HepG2 (cell line): ENCODE data around the gene VAV2. TPM values are rescaled to one million over a fixed set of nuclear protein-coding genes. Genes with fewer than 3 reads are reported as not detected.
A peak's percentile ranks its signal among the peaks of the same experiment; 100 is the strongest.

Experiments
- GATAD2A ChIP-seq: IDR thresholded peaks from 2 replicates; pipeline ENCODE4 v1.6.1; 2016
- HES4 ChIP-seq: sonication (generic); formaldehyde crosslinking; IDR thresholded peaks from 2 replicates; pipeline ENCODE4 v1.9.0; 2021; ENCODE audit warnings: mild to moderate bottlenecking, missing genetic modification reagents, borderline replicate concordance
- KAT2B ChIP-seq: fragments of 150-350 bp; IDR thresholded peaks from 2 replicates; pipeline ENCODE4 v1.6.1; 2014; ENCODE audit warnings: low read depth, low read length, borderline replicate concordance
- MNT ChIP-seq: fragments of 450-650 bp; IDR thresholded peaks from 2 replicates; pipeline ENCODE4 v1.6.1; 2016
- RARG ChIP-seq: sonication (generic); formaldehyde crosslinking; IDR thresholded peaks from 2 replicates; pipeline ENCODE4 v1.4.0; 2020; ENCODE audit warnings: low read depth, mild to moderate bottlenecking, missing genetic modification reagents
- TAF1 ChIP-seq: sonication (generic); formaldehyde crosslinking; IDR thresholded peaks from 2 replicates; pipeline ENCODE4 v1.4.0; 2020; ENCODE audit warnings: missing genetic modification reagents
- THYN1 ChIP-seq: sonication (generic); formaldehyde crosslinking; IDR thresholded peaks from 2 replicates; pipeline ENCODE4 v1.8.1; 2023; ENCODE audit warnings: low read depth, mild to moderate bottlenecking, moderate library complexity, missing genetic modification reagents, borderline replicate concordance
- ZBTB8A ChIP-seq: sonication (generic); formaldehyde crosslinking; IDR thresholded peaks from 2 replicates; pipeline ENCODE4 v1.4.0; 2020; ENCODE audit warnings: mild to moderate bottlenecking, low read depth, missing genetic modification reagents, borderline replicate concordance
- ZFYVE20 ChIP-seq: sonication (generic); formaldehyde crosslinking; IDR thresholded peaks from 2 replicates; pipeline ENCODE4 v1.8.0; 2023; ENCODE audit warnings: low read depth, mild to moderate bottlenecking, moderate library complexity, missing genetic modification reagents, borderline replicate concordance
- ZIK1 ChIP-seq: sonication (generic); formaldehyde crosslinking; IDR thresholded peaks from 2 replicates; pipeline ENCODE4 v1.5.0; 2020; ENCODE audit warnings: mild to moderate bottlenecking, low read depth, missing genetic modification reagents, borderline replicate concordance
- ZNF12 ChIP-seq: sonication (generic); formaldehyde crosslinking; IDR thresholded peaks from 2 replicates; pipeline ENCODE4 v1.5.0; 2020; ENCODE audit warnings: missing genetic modification reagents
- ZNF205 ChIP-seq: IDR thresholded peaks from 2 replicates; pipeline ENCODE4 v1.6.1; 2018; ENCODE audit warnings: missing biosample characterization, missing genetic modification reagents
- ZNF580 ChIP-seq: IDR thresholded peaks from 2 replicates; pipeline ENCODE4 v1.6.1; 2016; ENCODE audit warnings: low read depth, borderline replicate concordance
- ZNF614 ChIP-seq: IDR thresholded peaks from 2 replicates; pipeline ENCODE4 v1.6.1; 2018; ENCODE audit warnings: missing biosample characterization, missing genetic modification reagents, inconsistent platforms, borderline replicate concordance
- ZNF776 ChIP-seq: sonication (generic); formaldehyde crosslinking; IDR thresholded peaks from 2 replicates; pipeline ENCODE4 v1.4.0; 2020; ENCODE audit warnings: mild to moderate bottlenecking, missing genetic modification reagents
- ZNF780A ChIP-seq: sonication (generic); formaldehyde crosslinking; IDR thresholded peaks from 2 replicates; pipeline ENCODE4 v1.8.0; 2022; ENCODE audit warnings: mild to moderate bottlenecking, missing genetic modification reagents, moderate library complexity
- polyA plus RNA-seq, 8 experiments: library from polyadenylated mRNA; depleted of rRNA in 3 of 8; stranded (reverse) in 7 of 8; unstranded in 1 of 8; fragments of >200 nt; fragmentation: Illumina TruSeq in 4 of 8; extraction: Trizol in 4 of 8; gene quantifications; 2 replicates each; pipeline versions ENCODE4 v1.2.1 to v1.2.3, GENCODE V29; 2011 to 2016; ENCODE audit warnings: low read depth in 4 of 8, missing spikeins in 1 of 8, mixed read lengths in 1 of 8; ENCODE audit not compliant: insufficient read depth in 1 of 8
- total RNA-seq, 5 experiments: library from RNA; depleted of rRNA; stranded (reverse); fragments of >200 nt; fragmentation: Illumina TruSeq; extraction: Trizol; gene quantifications; 2 replicates each; pipeline ENCODE4 v1.2.3, GENCODE V29; 2016; ENCODE audit warnings: low read depth in 1 of 5
- TF ChIP-seq, protein P1 (sequence below): sonication (generic); formaldehyde crosslinking; IDR thresholded peaks from 2 replicates; pipeline ENCODE4 v1.5.1; 2020; ENCODE audit warnings: missing genetic modification reagents, mild to moderate bottlenecking, borderline replicate concordance
- TF ChIP-seq, protein P2 (sequence below): IDR thresholded peaks from 2 replicates; pipeline ENCODE4 v1.6.1; 2016; ENCODE audit warnings: mild to moderate bottlenecking
- TF ChIP-seq, protein P3 (sequence below): sonication (generic); formaldehyde crosslinking; IDR thresholded peaks from 2 replicates; pipeline ENCODE4 v1.8.0; 2022; ENCODE audit warnings: mild to moderate bottlenecking, missing genetic modification reagents
- TF ChIP-seq, protein P4 (sequence below): sonication (generic); formaldehyde crosslinking; IDR thresholded peaks from 2 replicates; pipeline ENCODE4 v1.5.0; 2020; ENCODE audit warnings: mild to moderate bottlenecking, missing genetic modification reagents, moderate library complexity

VAV2 gene
- total and polyA plus RNA-seq, 2 of the 13 experiments (the other 11 are each of a cell fraction or from before 2014, with no cell fraction given): 22.5 to 22.9 TPM

DNA sequence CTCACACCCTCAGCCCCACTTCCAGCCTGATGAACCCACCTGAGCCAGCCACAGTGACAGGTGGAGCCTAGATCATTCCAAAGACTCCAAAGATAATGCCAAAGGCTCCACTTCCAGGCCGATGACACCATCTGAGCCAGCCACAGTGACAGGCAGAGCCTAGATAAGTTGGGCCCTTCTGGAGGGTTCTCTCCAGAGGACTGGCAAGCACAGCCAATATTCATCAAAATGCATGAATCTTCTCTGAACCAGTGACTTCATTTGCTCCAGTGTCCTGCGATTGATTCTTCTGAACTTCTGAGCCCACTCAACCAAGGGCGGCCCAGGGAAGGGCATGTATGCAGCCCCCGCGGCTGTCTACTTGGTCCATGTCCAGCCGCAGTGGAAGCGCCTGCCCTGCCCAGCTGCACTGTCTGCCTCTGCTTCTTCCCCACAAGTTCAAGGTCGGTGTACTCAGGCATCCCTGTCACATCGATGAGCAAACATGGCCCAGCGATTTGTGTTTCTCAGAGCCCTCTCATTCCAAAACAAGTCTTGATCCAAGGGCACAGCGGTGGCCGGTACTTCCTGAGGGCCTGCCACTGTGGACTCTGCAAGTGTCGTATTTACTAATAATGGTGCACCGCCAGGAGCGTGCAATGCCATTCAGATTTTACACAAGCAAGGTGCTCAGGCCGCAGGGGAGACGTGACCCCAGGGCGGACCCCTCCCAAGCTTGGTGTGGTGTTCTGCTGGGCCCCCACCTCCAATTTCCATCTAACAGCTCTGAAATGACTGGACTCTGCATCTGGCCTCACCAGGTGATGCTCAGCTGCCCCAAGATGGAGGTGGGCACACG lies 107.0 kb downstream of the VAV2 start (continued):
- TF ChIP-seq TAF1 (peak; percentile 30; the same call in 1 of the 2 replicates), HES4 (CRISPR knock-in tag) (no peak), ZBTB8A (CRISPR knock-in tag) (no peak), ZNF12 (CRISPR knock-in tag) (peak; percentile 35; the same call in 1 of the 2 replicates), ZNF580 (peak; percentile 89; the same call in 1 of the 2 replicates), THYN1 (CRISPR knock-in tag) (no peak), ZFYVE20 (CRISPR knock-in tag) (no peak), KAT2B (no peak), ZNF205 (CRISPR knock-in tag) (peak; percentile 91), MNT (no peak), ZNF776 (CRISPR knock-in tag) (peak; percentile 91; the same call in 1 of the 2 replicates), ZIK1 (no peak), ZNF780A (CRISPR knock-in tag) (no peak), RARG (CRISPR knock-in tag) (no peak), GATAD2A (CRISPR knock-in tag) (peak; percentile 98), ZNF614 (CRISPR knock-in tag) (peak; percentile 87)
- TF ChIP-seq, protein P1, sequence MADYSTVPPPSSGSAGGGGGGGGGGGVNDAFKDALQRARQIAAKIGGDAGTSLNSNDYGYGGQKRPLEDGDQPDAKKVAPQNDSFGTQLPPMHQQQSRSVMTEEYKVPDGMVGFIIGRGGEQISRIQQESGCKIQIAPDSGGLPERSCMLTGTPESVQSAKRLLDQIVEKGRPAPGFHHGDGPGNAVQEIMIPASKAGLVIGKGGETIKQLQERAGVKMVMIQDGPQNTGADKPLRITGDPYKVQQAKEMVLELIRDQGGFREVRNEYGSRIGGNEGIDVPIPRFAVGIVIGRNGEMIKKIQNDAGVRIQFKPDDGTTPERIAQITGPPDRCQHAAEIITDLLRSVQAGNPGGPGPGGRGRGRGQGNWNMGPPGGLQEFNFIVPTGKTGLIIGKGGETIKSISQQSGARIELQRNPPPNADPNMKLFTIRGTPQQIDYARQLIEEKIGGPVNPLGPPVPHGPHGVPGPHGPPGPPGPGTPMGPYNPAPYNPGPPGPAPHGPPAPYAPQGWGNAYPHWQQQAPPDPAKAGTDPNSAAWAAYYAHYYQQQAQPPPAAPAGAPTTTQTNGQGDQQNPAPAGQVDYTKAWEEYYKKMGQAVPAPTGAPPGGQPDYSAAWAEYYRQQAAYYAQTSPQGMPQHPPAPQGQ (CRISPR knock-in tag): no peak
- TF ChIP-seq, protein P2, sequence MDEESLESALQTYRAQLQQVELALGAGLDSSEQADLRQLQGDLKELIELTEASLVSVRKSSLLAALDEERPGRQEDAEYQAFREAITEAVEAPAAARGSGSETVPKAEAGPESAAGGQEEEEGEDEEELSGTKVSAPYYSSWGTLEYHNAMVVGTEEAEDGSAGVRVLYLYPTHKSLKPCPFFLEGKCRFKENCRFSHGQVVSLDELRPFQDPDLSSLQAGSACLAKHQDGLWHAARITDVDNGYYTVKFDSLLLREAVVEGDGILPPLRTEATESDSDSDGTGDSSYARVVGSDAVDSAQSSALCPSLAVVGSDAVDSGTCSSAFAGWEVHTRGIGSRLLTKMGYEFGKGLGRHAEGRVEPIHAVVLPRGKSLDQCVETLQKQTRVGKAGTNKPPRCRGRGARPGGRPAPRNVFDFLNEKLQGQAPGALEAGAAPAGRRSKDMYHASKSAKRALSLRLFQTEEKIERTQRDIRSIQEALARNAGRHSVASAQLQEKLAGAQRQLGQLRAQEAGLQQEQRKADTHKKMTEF: peak; percentile 92
- TF ChIP-seq, protein P3, sequence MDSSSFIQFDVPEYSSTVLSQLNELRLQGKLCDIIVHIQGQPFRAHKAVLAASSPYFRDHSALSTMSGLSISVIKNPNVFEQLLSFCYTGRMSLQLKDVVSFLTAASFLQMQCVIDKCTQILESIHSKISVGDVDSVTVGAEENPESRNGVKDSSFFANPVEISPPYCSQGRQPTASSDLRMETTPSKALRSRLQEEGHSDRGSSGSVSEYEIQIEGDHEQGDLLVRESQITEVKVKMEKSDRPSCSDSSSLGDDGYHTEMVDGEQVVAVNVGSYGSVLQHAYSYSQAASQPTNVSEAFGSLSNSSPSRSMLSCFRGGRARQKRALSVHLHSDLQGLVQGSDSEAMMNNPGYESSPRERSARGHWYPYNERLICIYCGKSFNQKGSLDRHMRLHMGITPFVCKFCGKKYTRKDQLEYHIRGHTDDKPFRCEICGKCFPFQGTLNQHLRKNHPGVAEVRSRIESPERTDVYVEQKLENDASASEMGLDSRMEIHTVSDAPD (CRISPR knock-in tag): peak; percentile 83; the same call in 1 of the 2 replicates
- TF ChIP-seq, protein P4, sequence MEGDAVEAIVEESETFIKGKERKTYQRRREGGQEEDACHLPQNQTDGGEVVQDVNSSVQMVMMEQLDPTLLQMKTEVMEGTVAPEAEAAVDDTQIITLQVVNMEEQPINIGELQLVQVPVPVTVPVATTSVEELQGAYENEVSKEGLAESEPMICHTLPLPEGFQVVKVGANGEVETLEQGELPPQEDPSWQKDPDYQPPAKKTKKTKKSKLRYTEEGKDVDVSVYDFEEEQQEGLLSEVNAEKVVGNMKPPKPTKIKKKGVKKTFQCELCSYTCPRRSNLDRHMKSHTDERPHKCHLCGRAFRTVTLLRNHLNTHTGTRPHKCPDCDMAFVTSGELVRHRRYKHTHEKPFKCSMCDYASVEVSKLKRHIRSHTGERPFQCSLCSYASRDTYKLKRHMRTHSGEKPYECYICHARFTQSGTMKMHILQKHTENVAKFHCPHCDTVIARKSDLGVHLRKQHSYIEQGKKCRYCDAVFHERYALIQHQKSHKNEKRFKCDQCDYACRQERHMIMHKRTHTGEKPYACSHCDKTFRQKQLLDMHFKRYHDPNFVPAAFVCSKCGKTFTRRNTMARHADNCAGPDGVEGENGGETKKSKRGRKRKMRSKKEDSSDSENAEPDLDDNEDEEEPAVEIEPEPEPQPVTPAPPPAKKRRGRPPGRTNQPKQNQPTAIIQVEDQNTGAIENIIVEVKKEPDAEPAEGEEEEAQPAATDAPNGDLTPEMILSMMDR (CRISPR knock-in tag): peak; percentile 33
